SW480 (cell line): ENCODE results near the gene ARSB.
A peak's percentile ranks its signal among the peaks of the same experiment; 100 is the strongest.
"Not testable (repeated sequence)": the region's sequence is repeated elsewhere in the genome, so short reads cannot be mapped to it uniquely, and the experiment has no call there.

Source experiments
- DNase-seq: peaks from one replicate; pipeline ENCODE4 v3.0.0-alpha.2; 2016; ENCODE audit warnings: low spot score

ARSB gene

GRCh38 chr5:78993165-78993564, 8.1 kb upstream of the ARSB start:
- no peak for DNase-seq

GRCh38 chr5:78992146-78992545, 7.0 kb upstream of the ARSB start:
- no peak for DNase-seq

GRCh38 chr5:78989080-78989479, 4.0 kb upstream of the ARSB start:
- DNase-seq, result no peak

- peak; percentile 91 for DNase-seq
Measured at GRCh38 chr5:78985725-78986223, 664 bp upstream of the ARSB start.

- peak; percentile 85 for DNase-seq
Measured at GRCh38 chr5:78984439-78985115, 533 bp downstream of the ARSB start.

GRCh38 chr5:78983601-78984438, 1.3 kb downstream of the ARSB start:
- peak; percentile 32 for DNase-seq

- DNase-seq, result not testable (repeated sequence)
Measured at GRCh38 chr5:78983194-78983593, 1.9 kb downstream of the ARSB start.

GRCh38 chr5:78979909-78980308, 5.2 kb downstream of the ARSB start:
- no peak for DNase-seq

GRCh38 chr5:78979117-78979742, 5.9 kb downstream of the ARSB start:
- DNase-seq, result no peak

- no peak for DNase-seq
Measured at GRCh38 chr5:78975035-78975434, 10.1 kb downstream of the ARSB start.

- DNase-seq, result no peak
Measured at GRCh38 chr5:78974601-78975000, 10.5 kb downstream of the ARSB start.

GRCh38 chr5:78974011-78974410, 11.1 kb downstream of the ARSB start:
- DNase-seq, result no peak

- no peak for DNase-seq
Measured at GRCh38 chr5:78972654-78973428, 12.3 kb downstream of the ARSB start.

GRCh38 chr5:78971998-78972397, 13.1 kb downstream of the ARSB start:
- DNase-seq, result no peak

GRCh38 chr5:78968781-78969180, 16.3 kb downstream of the ARSB start:
- DNase-seq, result no peak

- DNase-seq, result peak; percentile 65
Measured at GRCh38 chr5:78964889-78965288, 20.2 kb downstream of the ARSB start.

- DNase-seq, result no peak
Measured at GRCh38 chr5:78961743-78962142, 23.4 kb downstream of the ARSB start.

GRCh38 chr5:78959767-78960166, 25.3 kb downstream of the ARSB start:
- no peak for DNase-seq

- no peak for DNase-seq
Measured at GRCh38 chr5:78958672-78959445, 26.3 kb downstream of the ARSB start.

GRCh38 chr5:78956901-78957300, 28.2 kb downstream of the ARSB start:
- no peak for DNase-seq

- no peak for DNase-seq
Measured at GRCh38 chr5:78953092-78953800, 31.9 kb downstream of the ARSB start.
